Choroid plexus epithelial cell (primary cell): Measurements from ENCODE around the gene SLC25A27.
A peak's percentile ranks its signal among the peaks of the same experiment; 100 is the strongest.

Source experiments
- DNase-seq: peaks from one replicate; pipeline ENCODE4 v3.0.0-alpha.2; 2010; ENCODE audit warnings: low read depth
- H3K4me3 ChIP-seq: 2 replicates; pipeline ENCODE4 v1.5.1; 2011; ENCODE audit warnings: low read depth, mild to moderate bottlenecking, control low read depth, low read length, moderate library complexity
- CTCF ChIP-seq: conservative IDR thresholded peaks from 2 replicates; pipeline ENCODE4 v1.5.1; 2011; ENCODE audit warnings: low read depth, mild to moderate bottlenecking, control low read depth, inconsistent platforms, low read length, moderate library complexity

SLC25A27 gene

GRCh38 chr6:46661483-46661882, 8.7 kb downstream of the SLC25A27 start:
- no peak for TF ChIP-seq CTCF
- no peak for DNase-seq
- H3K4me3 ChIP-seq: no peak overlapping the region

GRCh38 chr6:46667377-46667776, 14.6 kb downstream of the SLC25A27 start:
- H3K4me3 ChIP-seq: no peak overlapping the region
- no peak for TF ChIP-seq CTCF
- no peak for DNase-seq

DNA sequence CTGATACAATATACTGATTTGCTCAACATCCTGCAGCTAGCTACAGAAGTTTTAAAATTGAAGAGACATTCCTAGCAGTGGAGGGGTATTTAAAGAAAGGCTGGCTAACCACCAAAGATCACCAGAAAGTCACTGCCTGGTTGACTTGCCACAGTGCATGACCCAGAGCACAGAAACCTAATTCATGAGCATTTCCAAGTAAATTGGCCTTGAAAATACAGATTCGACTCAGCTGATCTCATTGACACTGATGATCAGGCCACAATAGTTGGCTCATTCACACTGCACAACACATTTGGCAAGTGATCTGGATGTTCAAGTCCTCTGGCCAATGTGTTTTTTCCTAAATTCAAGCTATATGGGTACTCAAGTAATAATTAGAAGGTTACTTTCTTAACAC, 21.6 kb downstream of the SLC25A27 start:
- TF ChIP-seq CTCF: no peak
- DNase-seq: no peak
- no peak overlapping the region for H3K4me3 ChIP-seq

GRCh38 chr6:46676604-46677313, 24.0 kb downstream of the SLC25A27 start:
- no peak for DNase-seq
- H3K4me3 ChIP-seq: no peak overlapping the region
- no peak for TF ChIP-seq CTCF

DNA sequence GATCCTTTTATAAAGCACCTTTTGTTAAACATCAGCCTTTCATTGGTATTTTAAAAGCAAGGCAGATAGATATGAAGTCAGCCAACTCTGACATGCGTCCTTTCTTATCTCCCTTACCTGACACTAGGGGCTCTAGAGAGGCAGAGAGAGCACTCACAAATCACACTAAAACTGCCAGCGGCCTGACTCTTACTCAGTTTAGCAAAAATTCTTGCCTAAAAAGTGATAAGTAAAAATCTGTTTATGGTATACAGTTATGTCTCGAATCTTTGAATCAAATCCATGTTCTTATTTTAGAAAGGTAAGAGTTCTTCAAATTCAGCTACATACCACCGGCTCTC, 24.5 kb downstream of the SLC25A27 start:
- H3K4me3 ChIP-seq: no peak overlapping the region
- peak; percentile 13 for DNase-seq
- TF ChIP-seq CTCF: peak; percentile 39

GRCh38 chr6:46684771-46685170, 32.0 kb downstream of the SLC25A27 start:
- no peak overlapping the region for H3K4me3 ChIP-seq
- DNase-seq: peak; percentile 75
- no peak for TF ChIP-seq CTCF

GRCh38 chr6:46687619-46688097, 34.9 kb downstream of the SLC25A27 start, which contains the start of gene TDRD6:
Gene TDRD6, plus strand, starts transcription at chr6:46687885. Its CDS starts 244 bp downstream, at chr6:46688129.
- no peak within 1 kb of the TSS for H3K4me3 ChIP-seq
- no peak for DNase-seq
- TF ChIP-seq CTCF: no peak
